ENCODE results near the gene ABITRAM.
"Not testable (repeated sequence)": the region's sequence is repeated elsewhere in the genome, so short reads cannot be mapped to it uniquely, and the experiment has no call there.

ABITRAM gene

DNA sequence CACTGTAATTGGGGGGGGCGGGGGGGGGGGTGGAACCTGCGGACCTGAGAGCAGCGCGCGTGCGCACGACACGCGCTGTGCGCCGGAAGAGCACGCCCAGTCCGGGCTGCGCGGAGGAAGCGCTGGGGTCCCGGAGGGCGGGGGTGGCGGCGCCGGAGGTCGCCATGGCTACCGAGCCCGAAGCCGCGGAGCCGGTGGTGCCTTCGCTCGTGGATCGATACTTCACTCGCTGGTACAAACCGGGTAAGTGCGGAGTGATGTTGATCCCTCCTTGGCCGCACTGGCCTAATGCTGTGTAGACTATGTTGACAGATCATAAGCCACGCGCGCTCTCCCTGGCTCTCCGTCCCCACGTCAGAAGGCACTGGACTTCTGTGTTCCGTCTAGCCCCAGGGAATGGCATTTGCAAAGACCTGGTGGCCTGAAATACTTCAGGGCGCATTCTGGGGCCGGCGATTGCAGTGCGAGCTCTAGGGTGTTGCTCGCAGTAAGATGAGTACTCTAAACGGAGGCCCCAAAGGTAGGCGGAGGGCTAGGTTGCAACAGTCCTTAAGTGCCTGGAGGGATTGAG, at the start of gene ABITRAM:
TSS of gene ABITRAM (plus strand) at position 78 of the 571 bp plus-strand sequence. CDS start at position 165, 87 bp downstream.
- H3K4me1 ChIP-seq (ENCODE audit: low read length): peaks cover 13% of the 10 kb centered on the region
- H3K36me3 ChIP-seq (replicated peaks; ENCODE audit: low read depth, low read length): peaks cover 6% of the 10 kb centered on the region
- peaks cover 26% of the 10 kb centered on the region for H3K79me2 ChIP-seq (ENCODE audit: low read length)
- H3K9ac ChIP-seq (ENCODE audit: low read length): peak within 1 kb of the TSS; percentile 83
- H3K4me3 ChIP-seq (ENCODE audit: low read length): peak within 1 kb of the TSS; percentile 99
- no peak for TF ChIP-seq EZH2phosphoT487 (IDR thresholded peaks at IDR 0.05; ENCODE audit: low read depth)
- H3K27ac ChIP-seq (ENCODE audit: low read length): peak within 1 kb of the TSS; percentile 39
- no peaks in the 10 kb centered on the region for H3K9me3 ChIP-seq (ENCODE audit: insufficient read depth, low read length)
- H3K4me2 ChIP-seq (ENCODE audit: low read length): peak within 1 kb of the TSS; percentile 95
- H3K27me3 ChIP-seq (ENCODE audit: low read depth, low read length): no peaks in the 10 kb centered on the region
- H2AFZ ChIP-seq (ENCODE audit: low read depth, low read length): peak within 1 kb of the TSS; percentile 99
- H4K20me1 ChIP-seq (ENCODE audit: insufficient read depth, low read length): no peaks in the 10 kb centered on the region

GRCh38 chr9:108884701-108885100, 49.5 kb upstream of the ABITRAM start:
- Histone ChIP-seq H2AFZ (ENCODE audit: low read depth, low read length) (no peak overlapping the region), H3K79me2 (ENCODE audit: low read length) (no peaks in the 10 kb centered on the region), H3K4me2 (ENCODE audit: low read length) (no peak overlapping the region), H3K4me1 (ENCODE audit: low read length) (peaks cover 21% of the 10 kb centered on the region), H3K9ac (ENCODE audit: low read length) (no peak overlapping the region), H3K9me3 (ENCODE audit: insufficient read depth, low read length) (no peaks in the 10 kb centered on the region), H3K36me3 (replicated peaks; ENCODE audit: low read depth, low read length) (peaks cover 20% of the 10 kb centered on the region), H3K27ac (ENCODE audit: low read length) (no peak overlapping the region), H3K4me3 (ENCODE audit: low read length) (no peak overlapping the region), H4K20me1 (ENCODE audit: insufficient read depth, low read length) (no peaks in the 10 kb centered on the region), H3K27me3 (ENCODE audit: low read depth, low read length) (no peaks in the 10 kb centered on the region)
- TF ChIP-seq EZH2phosphoT487 (IDR thresholded peaks at IDR 0.05; ENCODE audit: low read depth) (no peak), CTCF (IDR thresholded peaks at IDR 0.05; ENCODE audit: low read depth, low read length) (no peak)

GRCh38 chr9:108885643-108886348, 48.4 kb upstream of the ABITRAM start:
- no peak overlapping the region for H3K9ac ChIP-seq (ENCODE audit: low read length)
- no peaks in the 10 kb centered on the region for H3K27me3 ChIP-seq (ENCODE audit: low read depth, low read length)
- no peaks in the 10 kb centered on the region for H3K79me2 ChIP-seq (ENCODE audit: low read length)
- H3K4me1 ChIP-seq (ENCODE audit: low read length): peaks cover 21% of the 10 kb centered on the region
- H2AFZ ChIP-seq (ENCODE audit: low read depth, low read length): no peak overlapping the region
- H3K27ac ChIP-seq (ENCODE audit: low read length): peak overlapping the region; percentile 37
- no peak overlapping the region for H3K4me3 ChIP-seq (ENCODE audit: low read length)
- peak overlapping the region; percentile 41 for H3K4me2 ChIP-seq (ENCODE audit: low read length)
- peaks cover 20% of the 10 kb centered on the region for H3K36me3 ChIP-seq (replicated peaks; ENCODE audit: low read depth, low read length)
- TF ChIP-seq EZH2phosphoT487 (IDR thresholded peaks at IDR 0.05; ENCODE audit: low read depth) (no peak), CTCF (IDR thresholded peaks at IDR 0.05; ENCODE audit: low read depth, low read length) (no peak)
- no peaks in the 10 kb centered on the region for H4K20me1 ChIP-seq (ENCODE audit: insufficient read depth, low read length)
- no peaks in the 10 kb centered on the region for H3K9me3 ChIP-seq (ENCODE audit: insufficient read depth, low read length)

DNA sequence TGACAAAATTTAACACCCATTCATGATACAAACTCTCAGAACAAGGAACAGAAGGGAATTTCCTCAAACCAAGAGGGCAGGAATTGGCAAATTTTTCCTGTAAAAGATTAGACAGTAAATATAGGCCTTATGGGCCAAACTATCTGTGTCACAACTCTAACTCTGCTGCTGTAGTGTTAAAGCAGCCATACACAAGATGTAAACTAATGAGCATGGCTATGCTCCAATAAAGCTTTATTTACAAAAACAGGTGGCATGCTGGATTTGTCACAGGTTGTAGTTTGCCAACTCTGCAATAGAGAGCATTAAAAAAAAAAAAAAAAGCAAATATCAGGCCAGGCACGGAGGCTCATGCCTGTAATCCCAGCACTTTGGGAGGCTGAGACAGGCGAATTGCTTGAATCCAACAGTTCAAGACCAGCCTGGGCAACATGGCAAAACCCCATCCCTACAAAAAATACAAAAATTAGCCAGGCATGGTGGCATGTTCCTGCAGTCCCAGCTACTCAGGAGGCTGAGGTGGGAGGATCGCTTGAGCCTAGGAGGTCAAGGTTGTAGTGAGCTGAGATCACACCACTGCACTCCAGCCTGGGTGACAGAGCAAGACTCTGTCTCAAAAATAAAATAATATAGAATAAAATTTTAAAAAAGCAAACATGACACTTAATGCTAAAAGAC, 47.5 kb upstream of the ABITRAM start:
- Histone ChIP-seq H3K4me2 (ENCODE audit: low read length) (peak overlapping the region; percentile 41; the same call in 1 of the 2 replicates), H3K4me1 (ENCODE audit: low read length) (peaks cover 21% of the 10 kb centered on the region), H3K36me3 (replicated peaks; ENCODE audit: low read depth, low read length) (peaks cover 20% of the 10 kb centered on the region)
- H3K4me3 ChIP-seq (ENCODE audit: low read length); H3K9me3 ChIP-seq (ENCODE audit: insufficient read depth, low read length); H3K9ac ChIP-seq (ENCODE audit: low read length); H3K27ac ChIP-seq (ENCODE audit: low read length); H4K20me1 ChIP-seq (ENCODE audit: insufficient read depth, low read length); H3K27me3 ChIP-seq (ENCODE audit: low read depth, low read length); H3K79me2 ChIP-seq (ENCODE audit: low read length); H2AFZ ChIP-seq (ENCODE audit: low read depth, low read length): not testable (repeated sequence)

DNA sequence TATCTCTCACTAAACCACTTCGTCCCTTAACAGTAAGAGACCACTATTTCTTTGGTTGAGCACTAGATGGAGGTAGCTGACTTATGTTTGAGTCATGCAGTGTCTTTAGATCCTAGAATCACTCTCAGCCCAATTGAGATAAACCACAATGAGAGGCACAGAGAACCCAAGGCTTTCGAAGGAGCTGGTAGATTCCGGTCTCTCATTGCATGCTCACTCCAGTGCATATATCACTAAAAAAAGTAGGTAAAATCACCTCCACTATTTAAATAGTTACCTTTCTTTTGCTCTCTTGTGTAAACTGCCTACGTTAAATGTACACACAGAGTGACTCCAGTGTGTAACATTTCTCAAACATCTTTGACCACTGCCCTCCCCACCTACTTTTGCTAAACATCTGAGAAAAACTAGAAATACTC, 44.5 kb upstream of the ABITRAM start:
- H4K20me1 ChIP-seq (ENCODE audit: insufficient read depth, low read length): no peaks in the 10 kb centered on the region
- no peaks in the 10 kb centered on the region for H3K27me3 ChIP-seq (ENCODE audit: low read depth, low read length)
- H2AFZ ChIP-seq (ENCODE audit: low read depth, low read length): no peak overlapping the region
- H3K4me1 ChIP-seq (ENCODE audit: low read length): peaks cover 21% of the 10 kb centered on the region
- peaks cover 35% of the 10 kb centered on the region for H3K36me3 ChIP-seq (replicated peaks; ENCODE audit: low read depth, low read length)
- no peaks in the 10 kb centered on the region for H3K9me3 ChIP-seq (ENCODE audit: insufficient read depth, low read length)
- no peak overlapping the region for H3K9ac ChIP-seq (ENCODE audit: low read length)
- H3K27ac ChIP-seq (ENCODE audit: low read length): no peak overlapping the region
- H3K4me2 ChIP-seq (ENCODE audit: low read length): no peak overlapping the region
- no peaks in the 10 kb centered on the region for H3K79me2 ChIP-seq (ENCODE audit: low read length)
- no peak overlapping the region for H3K4me3 ChIP-seq (ENCODE audit: low read length)
- TF ChIP-seq EZH2phosphoT487 (IDR thresholded peaks at IDR 0.05; ENCODE audit: low read depth): no peak
- peak; percentile 38 for TF ChIP-seq CTCF (IDR thresholded peaks at IDR 0.05; ENCODE audit: low read depth, low read length)
